Spleen (tissue), 7 donors: ENCODE data around the gene RAPGEF4.

Experiments
- CTCF ChIP-seq, 11 experiments: fragments of 200-600 bp in 7 of 11; fragments of 450-650 bp in 4 of 11; sonication (generic) in 4 of 11; IDR thresholded peaks in 8 of 11; conservative IDR thresholded peaks in 3 of 11; 1 replicate in 7 of 11; 2 replicates in 4 of 11; pipeline versions ENCODE4 v1.4.0 to v1.8.0; 2016 to 2021; ENCODE audit warnings: antibody characterized with exemption in 11 of 11, inconsistent platforms in 4 of 11, mild to moderate bottlenecking in 1 of 11
- POLR2A ChIP-seq, 3 donors: fragments of 450-650 bp; IDR thresholded peaks; one replicate each; pipeline ENCODE4 v1.5.1; 2017; ENCODE audit warnings: antibody characterized with exemption in 3 of 3, mild to moderate bottlenecking in 1 of 3
- POLR2AphosphoS5 ChIP-seq, 3 donors: sonication (generic); formaldehyde crosslinking; IDR thresholded peaks; one replicate each; pipeline ENCODE4 v1.5.1; 2017; ENCODE audit warnings: antibody characterized with exemption in 3 of 3
- donor health status: DM: no; HTN: no; CAD: no; lungs with moderate emphysema.
- donor health status: DM: no; HTN: no; CAD: no.
- donor health status: DM: no; HTN: no; CAD: no.

GRCh38 chr2:172839446-172839845, 103.8 kb downstream of the RAPGEF4 start:
- no peak for TF ChIP-seq CTCF (IDR thresholded peaks at IDR 0.05 in 8 of 11, conservative IDR thresholded peaks at IDR 0.05 in 3 of 11)
- no peak for TF ChIP-seq POLR2A (IDR thresholded peaks at IDR 0.05)
- TF ChIP-seq POLR2AphosphoS5 (IDR thresholded peaks at IDR 0.05): no peak
